GM12865 (cell line): ENCODE data around the gene ERBB2.

Experiments used
- DNase-seq: peaks from one replicate; pipeline ENCODE4 v3.0.0; 2010; ENCODE audit warnings: low read depth
- H3K4me3 ChIP-seq: 2 replicates; pipeline ENCODE4 v1.5.1; 2011; ENCODE audit warnings: mild to moderate bottlenecking, low read depth, low read length, control low read depth
- CTCF ChIP-seq: IDR thresholded peaks from 2 replicates; pipeline ENCODE4 v1.5.1; 2011; ENCODE audit warnings: low read length, control low read depth, low read depth, inconsistent platforms; ENCODE audit not compliant: insufficient read depth; ENCODE audit errors: missing control alignments

The ERBB2 gene

GRCh38 chr17:39670746-39671145, 29.1 kb upstream of the ERBB2 start:
- TF ChIP-seq CTCF = no peak
- DNase-seq = no peak

GRCh38 chr17:39671651-39672521, 28.0 kb upstream of the ERBB2 start:
- no peak overlapping the region for H3K4me3 ChIP-seq
- peak; percentile 37 for TF ChIP-seq CTCF
- peak; percentile 22 for DNase-seq

More at GRCh38 chr17:39670746-39671145, 29.1 kb upstream of the ERBB2 start:
- no peak overlapping the region for H3K4me3 ChIP-seq

- H3K4me3 ChIP-seq = no peak overlapping the region
- no peak for DNase-seq
- no peak for TF ChIP-seq CTCF
Measured at GRCh38 chr17:39672522-39673334, 27.1 kb upstream of the ERBB2 start.

DNA sequence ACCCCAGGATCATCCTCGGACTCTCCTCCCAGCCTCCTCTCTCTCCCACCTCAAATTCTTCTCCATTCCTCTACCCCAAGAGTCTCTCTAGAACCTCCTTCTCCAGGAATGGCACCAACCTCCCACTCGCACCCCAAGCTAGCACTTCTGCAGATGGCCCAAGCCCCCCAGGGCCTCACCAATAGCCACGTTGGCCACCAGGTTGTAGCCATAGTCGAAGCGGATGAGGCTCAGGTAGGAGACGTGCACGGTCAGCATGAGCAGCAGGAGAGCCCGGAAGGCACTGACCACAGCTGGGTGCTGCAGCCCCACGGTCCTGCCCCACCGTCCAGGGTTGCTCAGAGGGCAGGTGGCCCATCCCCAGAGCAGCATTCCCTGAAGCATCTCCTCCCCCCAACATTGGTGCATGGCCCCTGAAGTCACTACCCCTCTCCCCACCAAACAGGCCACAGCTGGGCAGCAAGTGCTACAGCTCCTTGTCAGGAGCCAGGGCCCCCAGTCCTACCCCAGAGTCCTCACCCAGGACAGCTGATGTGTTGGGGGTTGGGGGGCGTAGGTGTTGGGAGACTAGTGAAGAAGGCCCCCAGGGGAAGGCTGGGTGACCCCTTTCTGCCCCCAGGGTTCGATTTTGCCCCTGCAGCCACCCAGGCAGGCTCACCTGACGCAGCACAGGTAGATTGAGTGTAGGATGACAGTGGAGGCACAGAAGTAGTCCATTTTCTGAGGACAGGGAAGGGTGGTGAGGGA, 26.4 kb upstream of the ERBB2 start:
- H3K4me3 ChIP-seq = no peak overlapping the region
- TF ChIP-seq CTCF = no peak
- DNase-seq = no peak

DNA sequence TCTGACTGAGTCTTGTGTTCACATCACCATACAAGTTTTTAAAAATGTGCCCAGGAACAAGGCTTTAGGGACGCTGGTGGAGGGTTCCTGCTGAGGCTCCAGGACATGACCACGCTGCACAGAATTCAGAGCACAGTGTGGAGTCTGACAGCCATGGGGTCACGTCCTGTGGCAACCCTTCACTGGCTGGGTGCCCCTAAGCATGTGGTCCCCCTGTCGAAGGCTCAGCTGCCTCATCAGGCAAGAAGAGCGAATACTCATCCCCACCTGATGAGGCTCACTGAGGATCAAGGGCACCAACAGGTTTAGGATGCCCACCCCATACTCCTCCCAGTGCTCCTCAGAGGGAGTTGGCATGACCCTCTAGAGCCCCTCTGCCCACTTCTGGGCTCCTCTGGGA, 25.7 kb upstream of the ERBB2 start:
- TF ChIP-seq CTCF = no peak

GRCh38 chr17:39674702-39675389, 25.0 kb upstream of the ERBB2 start:
- no peak overlapping the region for H3K4me3 ChIP-seq
- DNase-seq = no peak
- TF ChIP-seq CTCF = no peak

More for the DNA sequence above, 25.7 kb upstream of the ERBB2 start:
- no peak overlapping the region for H3K4me3 ChIP-seq
- no peak for DNase-seq
